Epidermal melanocyte (primary cell): Measurements from ENCODE around the gene SMAD7.

Source experiments
- DNase-seq: peaks from one replicate; pipeline ENCODE4 v3.0.0; 2011; ENCODE audit warnings: low spot score; ENCODE audit not compliant: insufficient read length

SMAD7 gene

DNA sequence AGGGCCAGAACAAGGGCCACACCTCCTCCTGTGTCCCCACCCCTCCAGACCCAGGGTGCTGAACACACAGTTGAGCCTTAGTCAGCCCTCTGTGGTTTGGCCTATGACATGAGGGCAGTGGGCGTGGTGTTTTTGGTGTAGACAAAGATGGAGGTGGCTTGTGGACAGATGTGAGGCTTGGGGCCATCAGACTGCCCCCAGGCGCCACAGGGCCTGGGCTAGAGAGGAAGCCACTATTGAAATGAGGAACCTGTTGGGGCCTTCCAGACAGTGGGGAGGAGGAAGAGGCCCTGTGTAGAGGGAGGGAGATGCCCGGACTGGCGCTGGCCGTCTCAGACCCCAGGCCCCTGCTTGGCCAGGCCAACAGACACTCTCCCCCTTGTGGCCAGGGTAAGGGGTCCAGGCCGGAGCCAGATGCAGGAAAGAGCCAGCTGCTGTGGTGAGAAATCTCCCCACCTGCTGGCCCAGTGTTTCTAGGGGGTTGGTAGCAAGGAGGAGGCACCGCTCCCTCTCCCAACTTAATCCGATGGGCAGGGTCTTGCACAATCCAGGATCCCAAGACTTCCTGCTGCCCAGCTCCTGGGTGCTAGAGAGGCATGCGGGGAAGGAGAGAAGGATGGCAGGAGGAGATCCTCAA lies 53.8 kb downstream of the SMAD7 start:
- DNase-seq: no peak

DNA sequence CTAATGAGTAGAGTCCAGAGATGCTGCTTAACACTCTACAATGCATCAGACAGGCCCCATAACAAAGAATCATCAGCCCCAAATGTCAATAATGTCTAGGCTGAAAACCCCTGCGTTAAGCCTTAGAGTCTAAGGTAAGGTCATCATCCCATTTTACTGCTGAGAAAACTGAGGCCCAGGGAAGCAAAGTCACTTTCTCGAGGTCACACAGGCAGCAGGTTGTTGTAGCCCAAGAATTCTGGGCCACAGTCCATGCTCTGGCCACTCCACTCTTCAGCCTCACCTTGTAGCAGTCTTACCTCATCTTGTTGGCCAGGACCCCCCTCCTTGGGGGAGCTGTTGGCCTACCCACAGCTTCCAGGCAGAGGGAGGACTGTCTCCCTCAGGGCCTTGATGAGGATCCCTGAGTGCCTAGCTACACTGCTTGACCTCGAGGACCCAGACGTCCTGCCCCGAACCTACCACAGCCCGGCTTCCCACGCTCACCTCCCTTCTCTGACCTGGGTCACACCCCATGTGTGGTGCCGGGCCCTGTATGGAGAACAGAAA lies 54.4 kb downstream of the SMAD7 start:
- no peak for DNase-seq

DNA sequence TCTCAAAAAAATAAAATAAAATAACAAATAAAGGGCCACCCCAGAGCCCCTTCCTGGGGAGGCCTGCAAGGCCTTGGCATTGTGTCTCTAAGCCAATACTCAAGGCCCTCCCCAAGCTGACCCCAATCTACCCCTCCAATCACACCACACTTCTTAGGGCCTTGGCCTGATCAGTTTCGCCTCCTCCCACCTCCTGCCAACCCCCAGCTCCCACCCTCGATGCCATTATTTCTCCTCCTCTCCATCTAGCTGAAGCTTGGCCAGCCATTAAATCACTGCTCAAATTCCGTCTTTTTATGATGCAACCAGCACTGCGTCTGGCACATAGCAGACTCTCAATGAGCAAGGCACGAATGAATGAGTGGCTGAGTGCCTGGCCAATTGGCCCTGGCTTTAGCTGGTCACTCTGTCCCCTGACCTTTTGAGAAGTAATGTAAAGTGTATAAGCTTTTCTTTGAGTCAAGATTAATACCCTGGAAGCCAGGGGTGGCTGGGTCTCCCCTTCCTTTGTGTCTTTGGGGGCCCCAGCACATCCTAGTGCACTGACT lies 55.9 kb downstream of the SMAD7 start:
- DNase-seq: no peak

DNA sequence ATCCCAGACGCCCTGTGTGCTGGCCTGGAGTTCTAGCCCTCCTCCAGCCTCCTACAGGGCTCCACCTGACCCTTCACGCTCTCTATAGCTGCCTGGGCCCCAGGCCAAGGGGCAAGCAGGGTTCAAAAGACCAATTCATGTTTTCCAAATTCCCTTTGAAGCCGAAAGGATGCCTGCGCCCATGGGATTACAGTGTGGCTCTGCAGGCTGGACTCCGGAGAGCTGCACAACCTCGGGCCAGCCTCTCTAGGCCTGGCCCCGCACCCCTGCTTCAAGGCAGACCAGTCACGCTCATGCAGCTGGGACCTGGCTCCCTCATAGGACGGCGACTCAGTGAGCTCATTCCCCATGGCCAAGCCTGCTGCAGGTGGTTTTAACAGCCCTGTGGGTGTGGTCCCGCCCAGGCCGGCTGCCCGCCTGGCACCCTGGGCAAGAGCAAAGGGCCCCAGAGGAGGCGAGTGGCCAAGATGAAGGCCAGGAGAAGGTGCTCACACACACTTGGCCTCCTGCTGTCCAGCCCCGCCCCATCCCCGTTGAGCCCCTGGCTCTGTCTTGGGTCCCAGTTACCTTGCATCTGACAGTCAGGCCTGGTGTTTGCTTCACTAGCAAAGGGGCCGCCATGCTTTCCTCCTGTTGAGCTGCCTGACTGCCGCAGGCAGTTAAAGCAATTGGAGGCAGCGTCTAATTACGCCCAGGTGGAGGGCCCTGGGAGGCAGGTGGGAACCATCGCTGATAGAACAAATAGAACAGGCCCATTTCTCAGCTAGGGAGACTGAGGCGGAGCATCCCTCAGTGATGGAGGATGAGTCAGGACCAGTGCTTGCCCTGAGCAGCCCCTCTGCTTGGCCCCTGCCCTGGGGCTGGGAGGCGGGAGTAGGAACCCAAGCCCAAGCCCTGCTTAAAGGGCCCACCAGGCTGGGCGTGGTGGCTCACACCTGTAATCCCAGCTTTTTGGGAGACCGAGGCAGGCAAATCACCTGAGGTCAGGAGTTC lies 56.9 kb downstream of the SMAD7 start:
- no peak for DNase-seq

GRCh38 chr18:48893061-48893607 lies 57.6 kb downstream of the SMAD7 start:
- no peak for DNase-seq

- DNase-seq: no peak
Measured at GRCh38 chr18:48892146-48892855, 58.5 kb downstream of the SMAD7 start.

DNA sequence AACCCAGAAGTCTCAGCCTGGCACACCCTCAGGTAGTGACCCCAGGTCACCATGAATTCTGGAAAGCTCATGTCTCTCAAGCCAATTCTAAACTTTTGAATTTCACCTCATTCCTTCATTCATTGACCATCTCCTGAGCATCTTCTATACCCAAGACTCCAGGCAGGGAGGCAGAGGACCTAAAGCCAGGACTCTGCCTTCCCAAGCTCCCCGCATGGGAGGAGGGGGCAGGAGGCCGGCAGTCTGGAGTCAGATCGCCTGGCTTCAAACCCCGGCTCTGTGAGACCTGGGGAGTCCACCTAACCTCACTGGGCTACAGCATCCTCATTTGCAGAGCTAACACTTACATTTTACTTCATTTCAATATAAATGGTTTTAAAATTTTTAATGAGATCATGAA lies 59.0 kb downstream of the SMAD7 start:
- DNase-seq: no peak

DNA sequence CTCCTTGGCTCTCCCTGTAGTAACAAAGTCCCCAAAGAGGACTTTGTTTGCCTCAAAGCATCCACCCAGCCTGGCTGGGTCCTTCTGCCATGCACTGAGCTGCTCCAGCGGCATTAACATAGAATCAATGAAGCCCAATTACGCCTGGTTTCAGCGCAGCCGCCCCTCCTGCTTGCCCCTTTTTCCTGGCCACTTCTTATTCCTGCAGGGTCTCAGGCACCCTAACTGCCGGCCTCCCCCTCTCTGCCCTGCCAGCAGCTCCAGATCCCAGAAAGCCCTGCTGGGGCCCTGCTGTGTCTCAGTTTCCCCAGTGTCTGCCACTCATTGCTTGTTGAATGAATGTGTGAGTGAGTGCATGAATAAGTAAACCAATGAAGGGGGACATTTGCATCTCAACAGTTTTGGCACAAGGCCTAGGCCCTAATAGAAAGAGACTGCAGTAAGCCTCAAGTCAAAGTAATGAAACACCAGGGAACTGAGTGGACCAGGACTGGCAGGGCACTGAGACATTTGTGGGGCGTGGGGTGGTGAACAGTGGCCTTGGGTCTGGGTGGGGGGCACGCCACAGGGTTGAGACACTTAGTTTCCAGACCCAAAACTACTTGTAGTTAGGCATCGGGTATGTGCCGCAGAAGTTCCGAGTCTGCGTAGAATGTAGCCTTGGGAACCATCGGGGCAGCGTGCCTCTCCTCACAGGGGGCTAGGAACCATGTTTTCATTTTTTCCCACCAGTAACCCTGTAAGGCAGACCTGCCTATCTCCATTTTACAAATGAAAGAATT lies 60.6 kb downstream of the SMAD7 start:
- no peak for DNase-seq

DNA sequence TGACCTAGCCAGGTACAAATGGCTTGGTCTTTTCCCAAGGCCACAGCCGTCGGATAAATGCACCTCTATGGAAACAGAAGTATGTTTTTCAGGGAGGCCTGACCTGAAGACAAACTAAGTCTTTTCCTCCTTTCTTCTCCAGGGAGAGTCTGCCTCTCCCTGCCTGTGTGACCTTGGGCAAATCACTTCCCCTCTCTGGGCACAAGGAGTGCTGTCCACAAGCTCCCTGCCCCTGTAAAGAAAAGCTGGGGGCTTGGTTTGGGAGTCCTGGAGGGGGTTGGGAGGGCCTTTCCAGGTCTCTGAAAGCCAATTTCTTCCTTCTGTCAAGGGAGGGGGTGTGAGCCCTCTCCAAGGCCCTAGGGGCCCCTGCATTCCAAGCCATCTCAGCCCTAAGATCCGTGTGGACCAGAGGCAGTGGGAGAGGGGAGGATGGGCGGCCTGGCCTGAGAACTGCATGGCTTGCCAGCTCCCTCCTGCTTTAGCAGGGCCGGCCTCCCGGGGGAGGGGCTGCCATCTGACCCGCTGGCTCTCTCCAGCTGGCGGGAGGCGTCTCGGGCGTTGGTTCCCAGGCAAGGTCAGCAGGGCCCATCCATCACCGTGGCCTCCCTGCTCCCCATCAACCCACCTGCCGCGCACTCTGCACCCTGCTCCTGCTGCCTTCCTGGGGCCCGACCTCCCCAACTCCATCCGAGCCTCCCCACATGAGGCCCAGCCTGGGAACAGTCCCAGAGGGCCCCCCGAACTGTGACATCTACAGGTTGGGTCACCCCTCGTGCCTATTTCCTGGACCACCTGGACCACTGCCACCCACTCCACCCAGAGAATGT lies 61.4 kb downstream of the SMAD7 start:
- no peak for DNase-seq

- no peak for DNase-seq
Measured at GRCh38 chr18:48888773-48889080, 62.0 kb downstream of the SMAD7 start.

DNA sequence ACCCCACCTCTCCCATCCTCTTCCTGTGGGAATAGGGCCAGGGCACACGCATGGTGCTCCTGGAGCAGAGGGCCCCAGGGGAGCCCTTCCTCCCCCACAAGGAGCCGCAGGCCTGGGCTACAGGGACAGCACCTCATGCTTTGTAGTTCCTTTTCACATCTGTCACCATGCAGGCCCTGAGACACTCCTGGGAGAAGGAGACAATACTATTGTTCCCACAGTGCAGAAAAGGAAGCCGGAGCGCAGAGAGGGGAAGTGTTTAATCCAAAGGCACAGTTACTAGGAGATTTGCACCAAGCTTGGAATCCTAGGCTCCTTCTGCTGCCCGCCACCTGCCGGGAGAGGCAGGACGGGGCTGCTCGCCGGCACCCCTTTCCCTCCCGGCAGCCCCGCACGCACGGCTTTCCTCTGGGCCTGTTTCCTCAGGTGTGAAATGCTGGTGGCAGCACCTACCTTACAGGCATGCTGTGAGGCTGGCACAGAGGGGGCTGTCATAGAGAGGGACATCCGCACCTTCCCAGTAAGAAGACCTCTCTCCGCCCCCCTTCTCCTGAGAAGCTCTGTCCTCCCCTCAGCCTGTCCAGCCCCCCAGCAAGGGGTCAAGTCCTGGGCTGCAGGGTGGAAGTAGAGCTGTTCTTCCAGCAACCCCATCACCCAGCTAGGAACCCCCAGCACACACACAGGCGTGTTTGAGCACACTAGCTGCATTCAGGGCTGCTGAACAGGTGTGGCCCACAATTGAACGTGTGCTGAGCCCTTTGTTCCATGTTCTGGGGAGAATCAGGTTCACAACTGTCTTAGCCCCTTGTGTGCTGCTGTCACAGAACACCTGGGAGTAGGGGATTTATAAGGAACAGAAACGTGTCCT lies 62.6 kb downstream of the SMAD7 start:
- DNase-seq: no peak

- DNase-seq: no peak
Measured at GRCh38 chr18:48887294-48887904, 63.4 kb downstream of the SMAD7 start.

DNA sequence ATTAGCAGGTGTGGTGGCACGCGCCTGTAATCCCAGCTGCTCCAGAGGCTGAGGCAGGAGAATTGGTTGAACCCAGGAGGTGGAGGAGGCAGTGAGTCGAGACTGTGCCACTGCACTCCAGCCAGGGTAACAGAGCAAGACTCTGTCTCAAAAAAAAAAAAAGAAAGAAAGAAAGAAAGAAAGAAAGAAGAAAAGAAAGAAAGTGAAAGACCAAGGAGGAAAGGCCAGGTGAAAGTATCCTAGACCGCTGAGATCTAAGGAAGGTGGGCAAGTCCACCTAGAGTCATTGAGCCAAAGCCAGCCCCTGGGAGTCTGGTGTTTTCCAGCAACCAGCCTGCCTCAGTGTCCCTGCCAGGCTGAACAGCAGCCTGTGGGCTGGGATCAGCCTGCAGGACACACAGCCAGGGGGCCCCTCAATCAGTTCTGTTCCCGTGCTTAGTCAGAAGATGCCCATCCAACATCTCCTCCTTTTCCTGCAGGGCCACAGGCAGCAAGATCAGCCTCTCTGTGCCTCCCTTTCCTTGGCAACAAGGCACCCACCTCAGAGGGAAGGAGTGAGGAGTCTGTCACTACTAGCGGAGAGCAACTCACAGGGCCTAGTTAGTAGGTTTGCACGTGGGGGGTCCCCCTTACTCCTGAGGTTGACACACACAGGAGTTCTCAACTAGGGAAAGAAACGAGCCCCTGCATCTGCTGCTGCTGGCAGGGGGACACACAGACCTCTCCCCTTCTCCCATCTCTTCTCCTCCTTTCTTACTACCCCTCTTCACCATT lies 64.1 kb downstream of the SMAD7 start:
- no peak for DNase-seq

- DNase-seq: peak; percentile 5
Measured at GRCh38 chr18:48885924-48886400, 64.8 kb downstream of the SMAD7 start.

DNA sequence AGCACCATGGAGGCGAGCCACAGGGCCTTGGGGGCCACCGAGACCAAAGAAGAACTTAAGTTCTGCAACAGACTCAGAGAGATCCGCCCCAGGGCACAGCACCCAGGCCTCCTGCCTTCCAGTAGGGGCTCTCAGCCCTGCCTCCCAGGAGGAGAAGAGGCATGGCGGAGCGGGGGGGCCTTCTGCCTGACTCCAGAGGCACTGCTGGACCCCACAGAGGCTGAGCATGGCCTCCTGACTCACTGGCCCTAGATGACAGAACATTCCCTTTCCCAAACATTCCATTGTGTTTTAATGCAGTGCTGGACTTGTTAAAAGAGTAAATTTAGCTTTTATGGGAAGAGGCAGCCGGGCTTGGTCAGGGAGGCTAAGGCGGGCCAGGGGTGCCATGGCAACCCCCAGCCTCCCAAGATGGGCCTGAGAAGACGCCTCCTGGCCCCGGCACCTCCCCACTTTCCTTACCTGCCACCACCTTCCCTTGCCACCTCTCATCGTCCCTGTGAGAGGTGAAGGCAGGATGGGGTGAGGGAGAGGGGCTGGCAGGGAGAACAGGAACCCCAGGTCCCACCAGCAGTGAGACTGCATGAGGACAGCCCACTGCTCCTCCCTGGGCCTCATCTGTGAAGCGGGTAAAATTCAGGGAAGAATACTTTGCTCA lies 65.4 kb downstream of the SMAD7 start:
- DNase-seq: peak; percentile 15

DNA sequence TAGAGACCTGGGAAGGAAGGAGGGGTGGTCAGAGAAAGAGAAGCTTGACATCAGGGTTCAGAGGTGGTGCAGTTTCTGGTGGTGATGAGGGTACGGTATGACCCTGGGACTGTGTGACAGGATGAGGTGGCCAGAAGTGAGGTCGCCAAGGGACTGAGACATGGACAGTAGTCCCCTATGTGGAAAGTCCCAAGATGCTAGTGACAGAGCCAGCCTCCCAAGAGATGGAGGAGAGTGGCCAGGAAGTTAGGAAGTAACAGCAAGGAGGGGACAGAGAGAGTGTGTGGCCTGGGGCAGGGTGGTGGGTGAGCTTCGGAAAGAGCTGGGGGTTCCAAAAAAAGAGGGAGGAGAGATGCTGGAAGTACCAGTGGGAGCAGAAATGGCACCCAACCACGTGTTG lies 66.0 kb downstream of the SMAD7 start:
- DNase-seq: no peak

DNA sequence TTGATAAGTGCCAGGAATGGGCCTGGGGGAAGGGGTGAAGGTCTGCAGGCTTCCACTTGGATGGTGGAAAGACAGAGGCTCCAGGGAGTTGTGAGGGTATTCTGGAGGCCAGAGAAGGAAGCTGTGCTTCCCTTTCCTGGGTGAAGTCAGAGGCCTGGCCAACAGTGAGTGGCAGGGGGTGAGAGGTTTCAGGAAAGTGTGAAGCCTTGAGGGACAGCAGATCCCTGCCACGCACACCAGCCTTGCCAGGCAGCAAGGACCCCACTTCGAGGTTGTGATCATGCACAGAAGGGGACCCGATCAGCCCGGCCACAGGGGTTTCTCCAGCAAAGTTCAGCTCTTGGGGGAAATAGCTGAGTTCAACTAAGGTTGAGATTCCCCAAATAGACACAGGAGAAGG lies 66.5 kb downstream of the SMAD7 start:
- no peak for DNase-seq
